PC-3 (cell line): ENCODE results near the gene LNPEP. TPM values are rescaled to one million over a fixed set of nuclear protein-coding genes. Genes with fewer than 3 reads are reported as not detected.

Experiments used
- ATAC-seq: fragments of 200-7000 bp; cut with Tn5 transposase; 2 replicates; pipeline ENCODE4 v1.9.1; 2020; ENCODE audit warnings: mild to moderate bottlenecking, moderate library complexity
- BruUV-seq: library from RNA; stranded (reverse); fragments of 400-500 nt; replicated peaks from 2 replicates; lab custom pipeline; 2021; lab: Mats Ljungman, UMichigan
- CTCF ChIA-PET: fragments of 300-600 bp; sonication (Branson Sonifier 250); formaldehyde crosslinking; loops from one replicate; lab custom pipeline; 2022; ENCODE audit warnings: antibody characterized with exemption; lab: Charles Lee
- POLR2A ChIA-PET: fragments of 300-600 bp; sonication (Branson Sonifier 250); formaldehyde crosslinking; loops from one replicate; lab custom pipeline; 2022; ENCODE audit warnings: antibody characterized with exemption; ENCODE audit not compliant: unreplicated experiment; lab: Charles Lee
- DNase-seq: peaks from one replicate; pipeline ENCODE4 v3.0.0-alpha.2; 2015
- H2AFZ ChIP-seq: fragments of 300-600 bp; sonication (generic); 2 replicates; pipeline ENCODE4 v1.6.0; 2016; ENCODE audit warnings: antibody characterized with exemption, low read length
- H3F3A ChIP-seq: fragments of 300-600 bp; sonication (generic); one replicate; pipeline ENCODE4 v1.6.0; 2017; ENCODE audit warnings: antibody characterized with exemption, low read length, control low read depth, mild to moderate bottlenecking; ENCODE audit not compliant: unreplicated experiment
- H3K27ac ChIP-seq: fragments of 300-600 bp; sonication (generic); 2 replicates; pipeline ENCODE4 v1.5.1; 2016; ENCODE audit warnings: mild to moderate bottlenecking, low read length
- H3K27me3 ChIP-seq: fragments of 300-600 bp; sonication (generic); 2 replicates; pipeline ENCODE4 v1.6.1; 2016; ENCODE audit warnings: low read length, mixed read lengths
- H3K36me3 ChIP-seq: fragments of 300-600 bp; sonication (generic); 2 replicates; pipeline ENCODE4 v1.6.1; 2016; ENCODE audit warnings: low read depth, mixed run types, low read length, mixed read lengths
- H3K4me1 ChIP-seq: fragments of 300-600 bp; sonication (generic); 2 replicates; pipeline ENCODE4 v1.5.1; 2016; ENCODE audit warnings: low read length; ENCODE audit not compliant: insufficient read depth
- H3K4me2 ChIP-seq: fragments of 300-600 bp; sonication (generic); 2 replicates; pipeline ENCODE4 v1.6.0; 2016; ENCODE audit warnings: low read length
- H3K4me3 ChIP-seq: fragments of 300-600 bp; sonication (generic); 2 replicates; pipeline ENCODE4 v1.5.1; 2016; ENCODE audit warnings: mild to moderate bottlenecking, low read length, mixed read lengths
- H3K79me2 ChIP-seq: fragments of 300-600 bp; sonication (generic); 2 replicates; pipeline ENCODE4 v1.6.1; 2017; ENCODE audit warnings: low read length, mixed read lengths
- H3K9ac ChIP-seq: fragments of 300-600 bp; sonication (generic); 2 replicates; pipeline ENCODE4 v1.6.0; 2016; ENCODE audit warnings: mild to moderate bottlenecking, low read length
- H3K9me2 ChIP-seq: fragments of 300-600 bp; sonication (generic); replicated peaks from 2 replicates; pipeline ENCODE4 v1.6.1; 2016; ENCODE audit warnings: mixed run types, low read length, mixed read lengths
- H3K9me3 ChIP-seq: fragments of 300-600 bp; sonication (generic); 2 replicates; pipeline ENCODE4 v1.6.1; 2016; ENCODE audit warnings: low read length, mixed read lengths
- H4K20me1 ChIP-seq: fragments of 300-600 bp; sonication (generic); 2 replicates; pipeline ENCODE4 v1.6.1; 2016; ENCODE audit warnings: low read length, mixed read lengths
- EZH2 ChIP-seq: fragments of 300-600 bp; sonication (generic); IDR thresholded peaks from one replicate; pipeline ENCODE4 v1.6.1; 2017; ENCODE audit warnings: antibody characterized with exemption, mild to moderate bottlenecking, low read length; ENCODE audit not compliant: unreplicated experiment
- EZH2phosphoT487 ChIP-seq: fragments of 300-600 bp; sonication (generic); IDR thresholded peaks from 2 replicates; pipeline ENCODE4 v1.6.1; 2018; ENCODE audit warnings: mild to moderate bottlenecking, antibody characterized with exemption, low read length, borderline replicate concordance
- intact Hi-C: fragments of 100-400 bp; cut with micrococcal nuclease; formaldehyde crosslinking; loops from 2 replicates; pipeline ENCODE4 v1.9.0; 2023
- total RNA-seq: library from RNA; depleted of rRNA; stranded (reverse); fragments of >200 nt; gene quantifications from 2 replicates; pipeline ENCODE4 v1.2.3, GENCODE V29; 2014
- TF ChIP-seq, protein P1 (sequence below): fragments of 300-600 bp; sonication (generic); conservative IDR thresholded peaks from 2 replicates; pipeline ENCODE4 v1.5.1; 2017; ENCODE audit warnings: antibody characterized with exemption, low read depth, mild to moderate bottlenecking, low read length

Gene LNPEP
- total RNA-seq, 1 experiment from 2014 or later: 11.1 TPM

DNA sequence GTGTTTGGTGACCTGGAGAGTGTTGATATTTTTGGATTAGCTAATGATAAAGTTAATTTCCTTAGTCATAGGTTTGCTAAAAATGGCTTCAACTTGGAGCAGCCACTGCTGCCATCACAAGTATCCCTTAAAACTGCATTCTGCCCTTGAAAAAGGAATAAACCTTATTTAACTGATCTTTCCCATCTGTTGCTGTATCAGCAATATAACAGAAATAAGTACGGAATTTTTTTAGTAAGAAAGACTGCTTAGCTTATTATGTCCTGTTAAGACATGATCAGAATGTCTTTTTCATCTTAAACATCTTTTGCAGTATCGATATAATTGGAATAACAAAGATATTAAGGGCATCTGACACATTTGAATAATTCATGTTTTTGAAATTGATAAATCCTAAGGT, 75.7 kb downstream of the LNPEP start:
- Histone ChIP-seq H3K36me3 (peaks cover 3% of the 10 kb centered on the region; the same call in 1 of the 2 replicates), H3K9ac (no peak overlapping the region), H3K27ac (no peak overlapping the region), H3K4me3 (no peak overlapping the region), H4K20me1 (no peaks in the 10 kb centered on the region), H3F3A (no peaks in the 10 kb centered on the region), H3K27me3 (no peaks in the 10 kb centered on the region), H3K9me2 (no peaks in the 10 kb centered on the region), H3K4me1 (0 out of 2 replicates have a peak, but pooled peaks cover 2% of the 10 kb centered on the region), H2AFZ (no peak overlapping the region), H3K9me3 (no peaks in the 10 kb centered on the region), H3K4me2 (no peak overlapping the region), H3K79me2 (no peaks in the 10 kb centered on the region)
- no peak for TF ChIP-seq EZH2
- TF ChIP-seq, protein P1, sequence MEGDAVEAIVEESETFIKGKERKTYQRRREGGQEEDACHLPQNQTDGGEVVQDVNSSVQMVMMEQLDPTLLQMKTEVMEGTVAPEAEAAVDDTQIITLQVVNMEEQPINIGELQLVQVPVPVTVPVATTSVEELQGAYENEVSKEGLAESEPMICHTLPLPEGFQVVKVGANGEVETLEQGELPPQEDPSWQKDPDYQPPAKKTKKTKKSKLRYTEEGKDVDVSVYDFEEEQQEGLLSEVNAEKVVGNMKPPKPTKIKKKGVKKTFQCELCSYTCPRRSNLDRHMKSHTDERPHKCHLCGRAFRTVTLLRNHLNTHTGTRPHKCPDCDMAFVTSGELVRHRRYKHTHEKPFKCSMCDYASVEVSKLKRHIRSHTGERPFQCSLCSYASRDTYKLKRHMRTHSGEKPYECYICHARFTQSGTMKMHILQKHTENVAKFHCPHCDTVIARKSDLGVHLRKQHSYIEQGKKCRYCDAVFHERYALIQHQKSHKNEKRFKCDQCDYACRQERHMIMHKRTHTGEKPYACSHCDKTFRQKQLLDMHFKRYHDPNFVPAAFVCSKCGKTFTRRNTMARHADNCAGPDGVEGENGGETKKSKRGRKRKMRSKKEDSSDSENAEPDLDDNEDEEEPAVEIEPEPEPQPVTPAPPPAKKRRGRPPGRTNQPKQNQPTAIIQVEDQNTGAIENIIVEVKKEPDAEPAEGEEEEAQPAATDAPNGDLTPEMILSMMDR: no peak
- TF ChIP-seq EZH2phosphoT487: no peak
- POLR2A ChIA-PET: no interaction called here
- no TSS peak for BruUV-seq
- CTCF ChIA-PET: no interaction called here
- intact Hi-C loops: no loop called here
- ATAC-seq (no peak), DNase-seq (no peak)

DNA sequence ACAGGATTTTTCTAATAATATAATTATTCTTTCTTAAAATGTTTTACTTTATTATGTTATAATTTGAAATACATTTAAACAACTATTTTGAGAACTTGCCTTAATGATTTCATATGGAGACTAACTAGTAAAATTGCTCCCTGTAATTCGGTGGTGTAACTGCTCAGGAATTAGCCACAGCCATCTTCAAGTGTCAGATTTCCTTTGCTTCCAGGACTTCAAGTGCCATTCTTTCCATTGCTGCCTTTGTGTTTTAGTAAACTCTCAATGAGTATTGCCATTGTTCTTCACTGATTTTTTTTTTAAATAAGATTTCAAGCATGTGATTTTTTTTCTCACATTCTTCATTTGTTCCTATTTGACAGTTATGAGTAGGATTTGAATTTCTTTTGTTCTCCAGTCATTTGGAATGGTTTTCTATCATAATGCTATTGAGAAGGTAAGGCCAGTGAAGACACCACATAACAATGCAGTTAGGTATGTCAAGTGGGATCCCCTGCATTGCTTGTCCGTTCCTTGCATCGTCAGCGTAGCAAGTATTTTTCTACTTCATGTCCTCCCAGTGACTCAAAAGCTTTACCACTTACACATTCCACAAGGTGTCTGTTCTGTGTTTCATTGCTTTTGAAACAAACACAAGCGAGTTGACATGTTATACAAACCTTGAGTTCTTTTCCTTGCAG, 83.7 kb downstream of the LNPEP start:
- CTCF ChIA-PET: no interaction called here
- no peak for TF ChIP-seq EZH2phosphoT487
- TF ChIP-seq, protein P1: no peak
- no peak for TF ChIP-seq EZH2
- Histone ChIP-seq H3K79me2 (no peaks in the 10 kb centered on the region), H3K4me3 (no peak overlapping the region), H3K4me2 (no peak overlapping the region), H2AFZ (no peak overlapping the region), H4K20me1 (no peaks in the 10 kb centered on the region), H3K4me1 (no peaks in the 10 kb centered on the region), H3K27me3 (no peaks in the 10 kb centered on the region), H3K9me3 (no peaks in the 10 kb centered on the region), H3K9ac (no peak overlapping the region), H3K9me2 (no peaks in the 10 kb centered on the region), H3K27ac (no peak overlapping the region), H3F3A (no peaks in the 10 kb centered on the region), H3K36me3 (peaks cover 9% of the 10 kb centered on the region; the same call in 1 of the 2 replicates)
- ATAC-seq (no peak), DNase-seq (no peak)
- intact Hi-C loops: no loop called here
- POLR2A ChIA-PET: no interaction called here
- no TSS peak for BruUV-seq

DNA sequence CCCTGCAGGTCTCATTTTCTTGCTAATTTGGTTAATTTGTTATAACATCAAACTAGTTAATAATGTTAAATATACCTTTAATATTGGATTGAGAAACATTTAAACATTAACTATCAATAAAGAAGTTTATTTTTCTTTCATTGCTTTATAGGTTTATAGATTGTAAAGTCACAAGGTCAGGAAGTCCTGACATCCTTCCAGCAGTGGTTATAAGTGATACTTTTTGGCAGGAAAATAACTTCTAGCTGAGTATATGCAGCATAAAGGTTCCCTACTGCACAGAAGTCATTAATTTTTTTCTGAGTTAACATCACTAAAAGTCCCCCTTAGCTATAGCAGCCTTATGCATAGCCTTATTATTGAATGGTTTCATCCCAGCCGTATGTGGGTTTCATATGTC, 85.5 kb downstream of the LNPEP start:
- Histone ChIP-seq H4K20me1 (no peaks in the 10 kb centered on the region), H3F3A (no peaks in the 10 kb centered on the region), H3K27me3 (no peaks in the 10 kb centered on the region), H3K9me2 (no peaks in the 10 kb centered on the region), H3K4me3 (no peak overlapping the region), H3K4me1 (no peaks in the 10 kb centered on the region), H3K79me2 (no peaks in the 10 kb centered on the region), H3K27ac (no peak overlapping the region), H3K36me3 (peaks cover 7% of the 10 kb centered on the region; the same call in 1 of the 2 replicates), H2AFZ (no peak overlapping the region), H3K9ac (no peak overlapping the region), H3K4me2 (no peak overlapping the region), H3K9me3 (no peaks in the 10 kb centered on the region)
- intact Hi-C loops: no loop called here
- ATAC-seq (no peak), DNase-seq (no peak)
- BruUV-seq: no TSS peak
- ChIA-PET POLR2A (interaction anchor here (0.5 kb wide), 1 partner anchor 164 kb away, joined by 6 read pairs; no protein-coding TSS in a partner anchor), CTCF (interaction anchor here (0.6 kb wide), 1 partner anchor 269 kb away, joined by 10 read pairs; no protein-coding TSS in a partner anchor)
- TF ChIP-seq, protein P1: no peak
- TF ChIP-seq EZH2phosphoT487 (no peak), EZH2 (no peak)
